GM19452 (cell line): ENCODE results near the gene DDRGK1.
A peak's percentile ranks its signal among the peaks of the same experiment; 100 is the strongest.

ENCODE experiments used
- ATAC-seq: cut with Tn5 transposase; IDR thresholded peaks from one replicate; pipeline ENCODE4 v1.9.1; 2021; ENCODE audit not compliant: unreplicated experiment

The DDRGK1 gene

GRCh38 chr20:3204124-3204794 is at the start of gene DDRGK1:
Gene DDRGK1 (minus strand): TSS chr20:3204682. CDS start chr20:3204627, 55 bp downstream.
- peak; percentile 77 for ATAC-seq

- ATAC-seq = no peak
Measured at GRCh38 chr20:3251806-3252205, 47.3 kb upstream of the DDRGK1 start.

- no peak for ATAC-seq
Measured at GRCh38 chr20:3250091-3250504, 45.6 kb upstream of the DDRGK1 start.

- no peak for ATAC-seq
Measured at GRCh38 chr20:3248993-3249347, 44.5 kb upstream of the DDRGK1 start.

GRCh38 chr20:3248167-3248992 is 43.9 kb upstream of the DDRGK1 start:
- no peak for ATAC-seq

GRCh38 chr20:3247638-3248037 is 43.2 kb upstream of the DDRGK1 start:
- ATAC-seq = no peak

- ATAC-seq = no peak
Measured at GRCh38 chr20:3246682-3247081, 42.2 kb upstream of the DDRGK1 start.

GRCh38 chr20:3245711-3246110 is 41.2 kb upstream of the DDRGK1 start:
- no peak for ATAC-seq

GRCh38 chr20:3245156-3245555 is 40.7 kb upstream of the DDRGK1 start:
- no peak for ATAC-seq

GRCh38 chr20:3244613-3245012 is 40.1 kb upstream of the DDRGK1 start:
- ATAC-seq = no peak

- no peak for ATAC-seq
Measured at GRCh38 chr20:3243718-3244358, 39.4 kb upstream of the DDRGK1 start.

- no peak for ATAC-seq
Measured at GRCh38 chr20:3242172-3242692, 37.8 kb upstream of the DDRGK1 start.

GRCh38 chr20:3240776-3241363 is 36.4 kb upstream of the DDRGK1 start:
- no peak for ATAC-seq

- ATAC-seq = no peak
Measured at GRCh38 chr20:3239867-3240775, 35.6 kb upstream of the DDRGK1 start.

GRCh38 chr20:3239026-3239866 is 34.8 kb upstream of the DDRGK1 start, which contains the start of gene SLC4A11:
Gene SLC4A11 (minus strand): TSS chr20:3239190. CDS start chr20:3239137, 53 bp downstream.
- no peak for ATAC-seq

- ATAC-seq = no peak
Measured at GRCh38 chr20:3238616-3239025, 34.1 kb upstream of the DDRGK1 start.

GRCh38 chr20:3237958-3238615 is 33.6 kb upstream of the DDRGK1 start:
- ATAC-seq = no peak

GRCh38 chr20:3237011-3237957 is 32.8 kb upstream of the DDRGK1 start:
- no peak for ATAC-seq
